Measurements from ENCODE around the gene TGFBR2. TPM values are rescaled to one million over a fixed set of nuclear protein-coding genes. Genes with fewer than 3 reads are reported as not detected.
A peak's percentile ranks its signal among the peaks of the same experiment; 100 is the strongest.

The TGFBR2 gene
- polyA plus RNA-seq, 1 donor (not counting 4 experiments of a cell fraction or from before 2014, with no cell fraction given): 303 TPM

DNA sequence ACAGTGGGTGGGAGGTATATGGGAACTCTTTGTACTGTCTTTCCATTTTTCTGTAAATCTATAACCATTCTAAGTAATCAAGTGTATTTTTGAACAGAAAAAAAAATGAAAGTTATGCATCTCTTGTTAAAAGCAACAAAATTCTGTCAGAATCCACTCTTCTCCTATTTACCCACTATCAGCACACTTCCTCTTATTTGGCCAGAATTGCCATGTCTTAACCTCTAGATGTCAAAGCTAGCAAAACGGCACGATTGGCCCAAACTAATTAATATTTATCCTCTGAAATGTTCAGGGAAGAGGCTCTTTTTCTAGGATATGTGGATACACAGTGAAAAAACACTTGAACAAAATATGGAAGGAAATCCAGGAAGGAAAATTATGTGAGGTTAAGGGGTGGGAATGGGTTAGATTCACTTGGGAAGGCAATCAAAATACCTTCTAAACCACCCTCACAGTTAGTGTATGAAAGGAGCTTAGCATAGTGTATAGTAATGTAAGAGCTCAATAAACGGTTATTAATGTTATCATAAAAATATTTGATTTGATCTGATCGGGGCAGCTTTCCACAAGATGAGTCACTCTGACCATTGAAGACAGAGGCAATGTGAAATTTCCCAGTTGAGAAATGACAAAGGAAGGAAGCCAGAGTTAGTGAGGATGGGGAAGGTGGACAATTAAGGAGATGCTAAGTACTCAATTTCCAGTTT, 20.1 kb upstream of the TGFBR2 start:
- H3K4me3 ChIP-seq (ENCODE audit: control insufficient read depth in 2 of 3, extremely low read depth in 1 of 3, insufficient read depth in 2 of 3, low read depth in 1 of 3, low read length in 3 of 3): no peak overlapping the region
- H2AFZ ChIP-seq (ENCODE audit: control insufficient read depth, low read length): no peak overlapping the region
- no peaks in the 10 kb centered on the region for H3K79me2 ChIP-seq (ENCODE audit: control insufficient read depth, insufficient read depth, low read length)
- no peaks in the 10 kb centered on the region for H3K9me3 ChIP-seq (ENCODE audit: control insufficient read depth, low read depth, low read length)
- no peak overlapping the region for H3K27ac ChIP-seq (ENCODE audit: control insufficient read depth, insufficient read depth, low read length)
- no peaks in the 10 kb centered on the region for H4K20me1 ChIP-seq (ENCODE audit: control insufficient read depth, extremely low read depth, insufficient read depth, low read length)
- H3K36me3 ChIP-seq (ENCODE audit: control insufficient read depth in 2 of 2, extremely low read depth in 1 of 2, insufficient read depth in 2 of 2, low read length in 2 of 2): no peaks in the 10 kb centered on the region
- H3K4me2 ChIP-seq (ENCODE audit: control insufficient read depth, extremely low read depth, insufficient read depth, low read depth, low read length): no peak overlapping the region
- TF ChIP-seq, protein P1, sequence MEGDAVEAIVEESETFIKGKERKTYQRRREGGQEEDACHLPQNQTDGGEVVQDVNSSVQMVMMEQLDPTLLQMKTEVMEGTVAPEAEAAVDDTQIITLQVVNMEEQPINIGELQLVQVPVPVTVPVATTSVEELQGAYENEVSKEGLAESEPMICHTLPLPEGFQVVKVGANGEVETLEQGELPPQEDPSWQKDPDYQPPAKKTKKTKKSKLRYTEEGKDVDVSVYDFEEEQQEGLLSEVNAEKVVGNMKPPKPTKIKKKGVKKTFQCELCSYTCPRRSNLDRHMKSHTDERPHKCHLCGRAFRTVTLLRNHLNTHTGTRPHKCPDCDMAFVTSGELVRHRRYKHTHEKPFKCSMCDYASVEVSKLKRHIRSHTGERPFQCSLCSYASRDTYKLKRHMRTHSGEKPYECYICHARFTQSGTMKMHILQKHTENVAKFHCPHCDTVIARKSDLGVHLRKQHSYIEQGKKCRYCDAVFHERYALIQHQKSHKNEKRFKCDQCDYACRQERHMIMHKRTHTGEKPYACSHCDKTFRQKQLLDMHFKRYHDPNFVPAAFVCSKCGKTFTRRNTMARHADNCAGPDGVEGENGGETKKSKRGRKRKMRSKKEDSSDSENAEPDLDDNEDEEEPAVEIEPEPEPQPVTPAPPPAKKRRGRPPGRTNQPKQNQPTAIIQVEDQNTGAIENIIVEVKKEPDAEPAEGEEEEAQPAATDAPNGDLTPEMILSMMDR (optimal IDR thresholded peaks at IDR 0.05 in 1 of 3, IDR thresholded peaks at IDR 0.05 in 1 of 3, conservative IDR thresholded peaks at IDR 0.05 in 1 of 3; ENCODE audit: extremely low read depth in 1 of 3, insufficient read depth in 2 of 3, low read length in 3 of 3): no peak
- TF ChIP-seq EZH2 (IDR thresholded peaks at IDR 0.05; ENCODE audit: low read length): no peak
- dilution Hi-C loops (cut with MboI; ENCODE audit: extremely low pct_ligation_motif_present, low sequenced_read_pairs): no loop called here
- H3K27me3 ChIP-seq (ENCODE audit: control insufficient read depth, extremely low read depth, insufficient read depth, low read length): no peaks in the 10 kb centered on the region
- DNase-seq (ENCODE audit: low read depth, low spot score) (no peak), FAIRE-seq (no peak)
- H3K9me1 ChIP-seq (ENCODE audit: control insufficient read depth, extremely low read depth, insufficient read depth, low read length): no peaks in the 10 kb centered on the region
- no peak overlapping the region for H3K9ac ChIP-seq (ENCODE audit: control insufficient read depth, extremely low read depth, insufficient read depth, low read length)
- H3K4me1 ChIP-seq (ENCODE audit: control insufficient read depth, extremely low read depth, insufficient read depth, low read length): peaks cover 5% of the 10 kb centered on the region

DNA sequence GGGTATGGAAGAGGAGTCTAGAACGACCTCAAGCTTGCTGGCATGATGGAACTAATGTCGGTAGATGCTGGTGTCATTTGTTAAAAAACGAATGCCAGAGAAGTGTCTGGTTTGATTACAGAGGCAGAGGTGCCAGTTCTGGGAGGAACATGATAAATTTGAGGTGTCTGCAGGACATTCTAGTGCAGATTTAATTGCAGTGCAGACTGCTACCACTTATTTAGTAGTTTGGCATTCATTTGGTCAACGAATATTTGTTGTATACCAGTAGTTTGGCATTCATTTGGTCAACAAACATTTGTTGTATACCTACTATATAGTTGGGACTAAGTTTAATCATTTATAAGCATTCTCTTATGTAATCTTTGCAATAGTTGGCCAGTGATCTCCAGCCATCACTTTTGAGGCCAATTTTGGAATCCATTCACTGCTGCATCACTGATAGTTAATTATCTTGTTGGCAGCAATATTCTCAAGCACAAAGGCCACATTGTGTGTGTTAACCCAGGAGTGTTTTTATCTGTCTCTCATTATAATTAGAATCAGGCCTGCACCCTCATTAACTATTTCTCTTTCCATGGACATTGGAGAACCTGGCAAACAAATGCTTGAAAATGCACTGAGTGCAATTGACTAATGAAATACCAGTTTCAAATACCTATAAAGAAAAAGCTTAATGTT, 19.5 kb upstream of the TGFBR2 start:
- H2AFZ ChIP-seq (ENCODE audit: control insufficient read depth, low read length): no peak overlapping the region
- H3K79me2 ChIP-seq (ENCODE audit: control insufficient read depth, insufficient read depth, low read length): no peaks in the 10 kb centered on the region
- H3K36me3 ChIP-seq (ENCODE audit: control insufficient read depth in 2 of 2, extremely low read depth in 1 of 2, insufficient read depth in 2 of 2, low read length in 2 of 2): no peaks in the 10 kb centered on the region
- peaks cover 4% of the 10 kb centered on the region for H3K4me1 ChIP-seq (ENCODE audit: control insufficient read depth, extremely low read depth, insufficient read depth, low read length)
- H3K9ac ChIP-seq (ENCODE audit: control insufficient read depth, extremely low read depth, insufficient read depth, low read length): no peak overlapping the region
- H3K27me3 ChIP-seq (ENCODE audit: control insufficient read depth, extremely low read depth, insufficient read depth, low read length): no peaks in the 10 kb centered on the region
- H4K20me1 ChIP-seq (ENCODE audit: control insufficient read depth, extremely low read depth, insufficient read depth, low read length): no peaks in the 10 kb centered on the region
- no peak for DNase-seq (ENCODE audit: low read depth, low spot score)
- H3K4me2 ChIP-seq (ENCODE audit: control insufficient read depth, extremely low read depth, insufficient read depth, low read depth, low read length): no peak overlapping the region
- dilution Hi-C loops (cut with MboI; ENCODE audit: extremely low pct_ligation_motif_present, low sequenced_read_pairs): no loop called here
- H3K9me3 ChIP-seq (ENCODE audit: control insufficient read depth, low read depth, low read length): no peaks in the 10 kb centered on the region
- peak; percentile 36 for FAIRE-seq
- H3K9me1 ChIP-seq (ENCODE audit: control insufficient read depth, extremely low read depth, insufficient read depth, low read length): no peaks in the 10 kb centered on the region
- no peak overlapping the region for H3K27ac ChIP-seq (ENCODE audit: control insufficient read depth, insufficient read depth, low read length)
- H3K4me3 ChIP-seq (ENCODE audit: control insufficient read depth in 2 of 3, extremely low read depth in 1 of 3, insufficient read depth in 2 of 3, low read depth in 1 of 3, low read length in 3 of 3): no peak overlapping the region
- TF ChIP-seq, protein P1 (optimal IDR thresholded peaks at IDR 0.05 in 1 of 3, IDR thresholded peaks at IDR 0.05 in 1 of 3, conservative IDR thresholded peaks at IDR 0.05 in 1 of 3; ENCODE audit: extremely low read depth in 1 of 3, insufficient read depth in 2 of 3, low read length in 3 of 3): no peak
- no peak for TF ChIP-seq EZH2 (IDR thresholded peaks at IDR 0.05; ENCODE audit: low read length)

Measured in keratinocyte (primary cell).